Measurements from ENCODE around the gene CAMTA1. TPM values are rescaled to one million over a fixed set of nuclear protein-coding genes. Genes with fewer than 3 reads are reported as not detected.

The CAMTA1 gene
- polyA plus RNA-seq, 1 donor from 2014 or later: 162 TPM

- Histone ChIP-seq H3K36me3 (ENCODE audit: insufficient read depth, low read length) (no peaks in the 10 kb centered on the region), H2AFZ (ENCODE audit: low read depth, low read length) (no peak overlapping the region), H3K4me2 (ENCODE audit: low read length) (no peak overlapping the region), H3K9ac (ENCODE audit: low read length) (no peak overlapping the region), H3K27ac (ENCODE audit: low read length) (no peak overlapping the region), H3K9me3 (ENCODE audit: low read length) (no peaks in the 10 kb centered on the region), H3K79me2 (replicated peaks; ENCODE audit: insufficient read depth, low read length) (no peaks in the 10 kb centered on the region), H4K20me1 (ENCODE audit: insufficient read depth) (no peaks in the 10 kb centered on the region), H3K9me2 (ENCODE audit: insufficient read depth, low read length) (no peaks in the 10 kb centered on the region), H3K27me3 (ENCODE audit: insufficient read depth, low read depth, low read length) (no peaks in the 10 kb centered on the region), H3K4me3 (ENCODE audit: low read length) (no peak overlapping the region), H3F3A (ENCODE audit: insufficient read depth, low read length, poor library complexity, severe bottlenecking) (no peaks in the 10 kb centered on the region)
- no peak for TF ChIP-seq EP300 (conservative IDR thresholded peaks at IDR 0.05; ENCODE audit: poor library complexity, severe bottlenecking)
- TF ChIP-seq SMC3 (conservative IDR thresholded peaks at IDR 0.05; ENCODE audit: poor library complexity): no peak
- TF ChIP-seq MXI1 (conservative IDR thresholded peaks at IDR 0.05; ENCODE audit: poor library complexity, severe bottlenecking): no peak
- TF ChIP-seq POLR2AphosphoS5 (IDR thresholded peaks at IDR 0.05): no peak
- no peak for TF ChIP-seq RAD21 (conservative IDR thresholded peaks at IDR 0.05)
- no peak for TF ChIP-seq TAF1 (IDR thresholded peaks at IDR 0.05; ENCODE audit: low read depth)
- TF ChIP-seq, protein P1, sequence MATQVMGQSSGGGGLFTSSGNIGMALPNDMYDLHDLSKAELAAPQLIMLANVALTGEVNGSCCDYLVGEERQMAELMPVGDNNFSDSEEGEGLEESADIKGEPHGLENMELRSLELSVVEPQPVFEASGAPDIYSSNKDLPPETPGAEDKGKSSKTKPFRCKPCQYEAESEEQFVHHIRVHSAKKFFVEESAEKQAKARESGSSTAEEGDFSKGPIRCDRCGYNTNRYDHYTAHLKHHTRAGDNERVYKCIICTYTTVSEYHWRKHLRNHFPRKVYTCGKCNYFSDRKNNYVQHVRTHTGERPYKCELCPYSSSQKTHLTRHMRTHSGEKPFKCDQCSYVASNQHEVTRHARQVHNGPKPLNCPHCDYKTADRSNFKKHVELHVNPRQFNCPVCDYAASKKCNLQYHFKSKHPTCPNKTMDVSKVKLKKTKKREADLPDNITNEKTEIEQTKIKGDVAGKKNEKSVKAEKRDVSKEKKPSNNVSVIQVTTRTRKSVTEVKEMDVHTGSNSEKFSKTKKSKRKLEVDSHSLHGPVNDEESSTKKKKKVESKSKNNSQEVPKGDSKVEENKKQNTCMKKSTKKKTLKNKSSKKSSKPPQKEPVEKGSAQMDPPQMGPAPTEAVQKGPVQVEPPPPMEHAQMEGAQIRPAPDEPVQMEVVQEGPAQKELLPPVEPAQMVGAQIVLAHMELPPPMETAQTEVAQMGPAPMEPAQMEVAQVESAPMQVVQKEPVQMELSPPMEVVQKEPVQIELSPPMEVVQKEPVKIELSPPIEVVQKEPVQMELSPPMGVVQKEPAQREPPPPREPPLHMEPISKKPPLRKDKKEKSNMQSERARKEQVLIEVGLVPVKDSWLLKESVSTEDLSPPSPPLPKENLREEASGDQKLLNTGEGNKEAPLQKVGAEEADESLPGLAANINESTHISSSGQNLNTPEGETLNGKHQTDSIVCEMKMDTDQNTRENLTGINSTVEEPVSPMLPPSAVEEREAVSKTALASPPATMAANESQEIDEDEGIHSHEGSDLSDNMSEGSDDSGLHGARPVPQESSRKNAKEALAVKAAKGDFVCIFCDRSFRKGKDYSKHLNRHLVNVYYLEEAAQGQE (IDR thresholded peaks at IDR 0.05; ENCODE audit: borderline replicate concordance): no peak
- TF ChIP-seq, protein P2, sequence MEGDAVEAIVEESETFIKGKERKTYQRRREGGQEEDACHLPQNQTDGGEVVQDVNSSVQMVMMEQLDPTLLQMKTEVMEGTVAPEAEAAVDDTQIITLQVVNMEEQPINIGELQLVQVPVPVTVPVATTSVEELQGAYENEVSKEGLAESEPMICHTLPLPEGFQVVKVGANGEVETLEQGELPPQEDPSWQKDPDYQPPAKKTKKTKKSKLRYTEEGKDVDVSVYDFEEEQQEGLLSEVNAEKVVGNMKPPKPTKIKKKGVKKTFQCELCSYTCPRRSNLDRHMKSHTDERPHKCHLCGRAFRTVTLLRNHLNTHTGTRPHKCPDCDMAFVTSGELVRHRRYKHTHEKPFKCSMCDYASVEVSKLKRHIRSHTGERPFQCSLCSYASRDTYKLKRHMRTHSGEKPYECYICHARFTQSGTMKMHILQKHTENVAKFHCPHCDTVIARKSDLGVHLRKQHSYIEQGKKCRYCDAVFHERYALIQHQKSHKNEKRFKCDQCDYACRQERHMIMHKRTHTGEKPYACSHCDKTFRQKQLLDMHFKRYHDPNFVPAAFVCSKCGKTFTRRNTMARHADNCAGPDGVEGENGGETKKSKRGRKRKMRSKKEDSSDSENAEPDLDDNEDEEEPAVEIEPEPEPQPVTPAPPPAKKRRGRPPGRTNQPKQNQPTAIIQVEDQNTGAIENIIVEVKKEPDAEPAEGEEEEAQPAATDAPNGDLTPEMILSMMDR (IDR thresholded peaks at IDR 0.05; ENCODE audit: poor library complexity, severe bottlenecking): no peak
Observed at GRCh38 chr1:7458946-7459345, 673.7 kb downstream of the CAMTA1 start.

DNA sequence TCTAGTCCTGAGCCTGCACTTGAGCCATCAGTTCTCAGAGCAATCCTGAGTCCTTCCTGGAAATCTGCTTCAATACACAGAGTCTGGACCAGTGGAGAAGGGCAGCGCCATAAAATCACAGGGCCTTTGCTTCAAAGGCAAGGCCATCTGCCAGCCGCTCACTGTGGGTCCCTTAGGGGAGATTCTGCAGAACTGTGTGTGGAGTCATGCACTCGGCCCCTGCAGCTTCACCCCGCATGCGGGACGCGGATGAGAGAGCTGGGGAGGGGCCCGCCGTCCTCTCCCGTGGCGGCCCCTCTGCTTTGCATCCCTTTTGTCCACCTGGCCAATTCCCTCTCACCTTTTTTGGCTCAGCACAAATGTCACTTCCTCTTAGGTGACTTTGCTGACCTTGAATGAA is 674.7 kb downstream of the CAMTA1 start:
- no peaks in the 10 kb centered on the region for H3K9me2 ChIP-seq (ENCODE audit: insufficient read depth, low read length)
- no peaks in the 10 kb centered on the region for H3F3A ChIP-seq (ENCODE audit: insufficient read depth, low read length, poor library complexity, severe bottlenecking)
- no peaks in the 10 kb centered on the region for H3K9me3 ChIP-seq (ENCODE audit: low read length)
- H3K27me3 ChIP-seq (ENCODE audit: insufficient read depth, low read depth, low read length): no peaks in the 10 kb centered on the region
- no peak overlapping the region for H3K9ac ChIP-seq (ENCODE audit: low read length)
- H3K27ac ChIP-seq (ENCODE audit: low read length): no peak overlapping the region
- no peaks in the 10 kb centered on the region for H3K79me2 ChIP-seq (replicated peaks; ENCODE audit: insufficient read depth, low read length)
- H3K36me3 ChIP-seq (ENCODE audit: insufficient read depth, low read length): no peaks in the 10 kb centered on the region
- H3K4me2 ChIP-seq (ENCODE audit: low read length): no peak overlapping the region
- no peak overlapping the region for H2AFZ ChIP-seq (ENCODE audit: low read depth, low read length)
- H3K4me3 ChIP-seq (ENCODE audit: low read length): no peak overlapping the region
- TF ChIP-seq, protein P2 (IDR thresholded peaks at IDR 0.05; ENCODE audit: poor library complexity, severe bottlenecking): no peak
- TF ChIP-seq MXI1 (conservative IDR thresholded peaks at IDR 0.05; ENCODE audit: poor library complexity, severe bottlenecking) (no peak), POLR2AphosphoS5 (IDR thresholded peaks at IDR 0.05) (no peak), TAF1 (IDR thresholded peaks at IDR 0.05; ENCODE audit: low read depth) (no peak), EP300 (conservative IDR thresholded peaks at IDR 0.05; ENCODE audit: poor library complexity, severe bottlenecking) (no peak), EZH2 (IDR thresholded peaks at IDR 0.05; ENCODE audit: borderline replicate concordance, insufficient read depth, low read length, poor library complexity, severe bottlenecking) (no peak)
- H4K20me1 ChIP-seq (ENCODE audit: insufficient read depth): no peaks in the 10 kb centered on the region

Measured in neural cell (in vitro differentiated cells).